MM.1S (cell line): Measurements from ENCODE around the gene ZNF580.

Source experiments
- DNase-seq: peaks from one replicate; pipeline ENCODE4 v3.0.0-alpha.2; 2015
- H2AFZ ChIP-seq: fragments of 300-600 bp; sonication (generic); 2 replicates; pipeline ENCODE4 v1.6.0; 2016; ENCODE audit warnings: antibody characterized with exemption, low read length
- H3F3A ChIP-seq: fragments of 300-600 bp; sonication (generic); 2 replicates; pipeline ENCODE4 v1.6.1; 2016; ENCODE audit warnings: mild to moderate bottlenecking, antibody characterized with exemption, low read length, moderate library complexity, mixed read lengths; ENCODE audit not compliant: insufficient read depth
- H3K27ac ChIP-seq: fragments of 300-600 bp; sonication (generic); 2 replicates; pipeline ENCODE4 v1.5.1; 2016; ENCODE audit warnings: mild to moderate bottlenecking, low read length
- H3K27me3 ChIP-seq: fragments of 300-600 bp; sonication (generic); replicated peaks from 2 replicates; pipeline ENCODE4 v1.6.0; 2016; ENCODE audit warnings: low read length; ENCODE audit not compliant: insufficient read depth
- H3K36me3 ChIP-seq: fragments of 300-600 bp; sonication (generic); replicated peaks from 2 replicates; pipeline ENCODE4 v1.6.1; 2016; ENCODE audit warnings: mild to moderate bottlenecking, low read length, mixed read lengths; ENCODE audit not compliant: insufficient read depth
- H3K4me1 ChIP-seq: fragments of 300-600 bp; sonication (generic); 2 replicates; pipeline ENCODE4 v1.6.1; 2016; ENCODE audit warnings: low read length, mixed read lengths
- H3K4me2 ChIP-seq: fragments of 300-600 bp; sonication (generic); 2 replicates; pipeline ENCODE4 v1.6.0; 2016; ENCODE audit warnings: low read depth, low read length
- H3K4me3 ChIP-seq: fragments of 300-600 bp; sonication (generic); 2 replicates; pipeline ENCODE4 v1.5.1; 2016; ENCODE audit warnings: low read length, mixed read lengths
- H3K79me2 ChIP-seq: fragments of 300-600 bp; sonication (generic); 2 replicates; pipeline ENCODE4 v1.6.1; 2016; ENCODE audit warnings: mixed run types, low read length, mixed read lengths
- H3K9ac ChIP-seq: fragments of 300-600 bp; sonication (generic); 2 replicates; pipeline ENCODE4 v1.6.1; 2016; ENCODE audit warnings: low read length, mixed read lengths
- H3K9me2 ChIP-seq: fragments of 300-600 bp; sonication (generic); replicated peaks from 2 replicates; pipeline ENCODE4 v1.6.1; 2016; ENCODE audit warnings: mild to moderate bottlenecking, low read length, mixed read lengths; ENCODE audit not compliant: insufficient read depth
- H3K9me3 ChIP-seq: fragments of 300-600 bp; sonication (generic); replicated peaks from 2 replicates; pipeline ENCODE4 v1.6.1; 2016; ENCODE audit warnings: mild to moderate bottlenecking, low read length, mixed read lengths; ENCODE audit not compliant: insufficient read depth
- H4K20me1 ChIP-seq: fragments of 300-600 bp; sonication (generic); 2 replicates; pipeline ENCODE4 v1.6.1; 2016; ENCODE audit warnings: mild to moderate bottlenecking, low read length, moderate library complexity, mixed read lengths; ENCODE audit not compliant: insufficient read depth
- EZH2 ChIP-seq: fragments of 300-600 bp; sonication (generic); optimal IDR thresholded peaks from 2 replicates; pipeline ENCODE3; 2017; ENCODE audit warnings: low read depth, mild to moderate bottlenecking, antibody characterized with exemption, low read length, mixed read lengths
- EZH2phosphoT487 ChIP-seq: fragments of 300-600 bp; sonication (generic); IDR thresholded peaks from 2 replicates; pipeline ENCODE4 v1.6.1; 2018; ENCODE audit warnings: antibody characterized with exemption, low read length
- TF ChIP-seq, protein P1 (sequence below): fragments of 300-600 bp; sonication (generic); IDR thresholded peaks from 2 replicates; pipeline ENCODE4 v1.5.1; 2016; ENCODE audit warnings: antibody characterized with exemption, low read length, mixed read lengths

ZNF580 gene

DNA sequence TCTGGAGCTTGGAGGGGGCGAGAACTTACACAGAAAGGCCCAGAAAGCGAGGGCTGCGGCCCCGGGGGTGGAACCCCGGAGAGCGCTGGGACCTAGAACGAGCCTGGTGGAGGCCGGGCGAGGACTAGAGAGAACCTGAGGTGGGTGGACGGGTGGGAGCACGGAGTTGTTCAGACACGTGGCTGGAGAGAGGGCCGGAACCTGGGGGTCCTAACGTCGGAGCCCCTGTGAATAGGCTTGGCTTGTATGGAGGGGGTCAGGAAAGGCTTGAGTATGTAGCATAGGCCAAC lies 3.0 kb downstream of the ZNF580 start:
- H3K9me3 ChIP-seq = no peaks in the 10 kb centered on the region
- peaks cover 28% of the 10 kb centered on the region for H3K4me1 ChIP-seq
- peak overlapping the region; percentile 94 for H3K4me2 ChIP-seq
- H3K4me3 ChIP-seq = peak overlapping the region; percentile 90
- H4K20me1 ChIP-seq = no peaks in the 10 kb centered on the region
- H3F3A ChIP-seq = peaks cover 24% of the 10 kb centered on the region
- H2AFZ ChIP-seq = no peak overlapping the region
- H3K27ac ChIP-seq = no peak overlapping the region
- no peaks in the 10 kb centered on the region for H3K9me2 ChIP-seq
- H3K79me2 ChIP-seq = peaks cover 25% of the 10 kb centered on the region
- no peak for TF ChIP-seq EZH2
- TF ChIP-seq, protein P1, sequence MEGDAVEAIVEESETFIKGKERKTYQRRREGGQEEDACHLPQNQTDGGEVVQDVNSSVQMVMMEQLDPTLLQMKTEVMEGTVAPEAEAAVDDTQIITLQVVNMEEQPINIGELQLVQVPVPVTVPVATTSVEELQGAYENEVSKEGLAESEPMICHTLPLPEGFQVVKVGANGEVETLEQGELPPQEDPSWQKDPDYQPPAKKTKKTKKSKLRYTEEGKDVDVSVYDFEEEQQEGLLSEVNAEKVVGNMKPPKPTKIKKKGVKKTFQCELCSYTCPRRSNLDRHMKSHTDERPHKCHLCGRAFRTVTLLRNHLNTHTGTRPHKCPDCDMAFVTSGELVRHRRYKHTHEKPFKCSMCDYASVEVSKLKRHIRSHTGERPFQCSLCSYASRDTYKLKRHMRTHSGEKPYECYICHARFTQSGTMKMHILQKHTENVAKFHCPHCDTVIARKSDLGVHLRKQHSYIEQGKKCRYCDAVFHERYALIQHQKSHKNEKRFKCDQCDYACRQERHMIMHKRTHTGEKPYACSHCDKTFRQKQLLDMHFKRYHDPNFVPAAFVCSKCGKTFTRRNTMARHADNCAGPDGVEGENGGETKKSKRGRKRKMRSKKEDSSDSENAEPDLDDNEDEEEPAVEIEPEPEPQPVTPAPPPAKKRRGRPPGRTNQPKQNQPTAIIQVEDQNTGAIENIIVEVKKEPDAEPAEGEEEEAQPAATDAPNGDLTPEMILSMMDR = no peak
- no peak for DNase-seq
- no peaks in the 10 kb centered on the region for H3K27me3 ChIP-seq
- H3K36me3 ChIP-seq = no peaks in the 10 kb centered on the region
- H3K9ac ChIP-seq = peak overlapping the region; percentile 75

DNA sequence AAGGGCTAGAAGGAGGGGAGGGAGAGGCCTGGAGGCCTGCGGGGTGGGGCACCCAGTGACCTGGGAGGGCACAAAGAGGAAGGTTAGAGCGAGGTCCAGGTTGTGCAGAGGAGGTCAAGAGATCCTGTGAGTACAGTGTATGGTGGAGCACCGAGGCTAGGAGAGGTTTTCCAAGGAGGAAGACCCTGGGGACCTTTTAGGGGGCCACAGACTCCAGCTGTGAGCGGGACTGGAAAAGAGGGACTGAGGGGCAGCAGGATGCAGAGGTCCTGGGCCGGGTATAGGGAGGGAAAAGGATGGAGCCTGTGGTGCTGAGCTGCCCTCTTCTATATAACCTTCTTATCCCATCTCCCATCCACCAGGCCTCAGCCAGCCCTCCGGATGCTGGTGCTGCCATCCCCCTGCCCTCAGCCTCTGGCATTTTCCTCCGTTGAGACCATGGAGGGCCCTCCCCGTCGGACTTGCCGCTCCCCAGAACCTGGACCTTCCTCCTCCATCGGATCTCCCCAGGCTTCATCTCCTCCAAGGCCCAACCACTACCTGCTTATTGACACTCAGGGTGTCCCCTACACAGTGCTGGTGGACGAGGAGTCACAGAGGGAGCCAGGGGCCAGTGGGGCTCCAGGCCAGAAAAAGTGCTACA lies 3.5 kb downstream of the ZNF580 start:
- Histone ChIP-seq H3K79me2 (peaks cover 25% of the 10 kb centered on the region), H3K27me3 (no peaks in the 10 kb centered on the region), H3K27ac (no peak overlapping the region), H3K4me1 (peaks cover 28% of the 10 kb centered on the region), H3K9me2 (no peaks in the 10 kb centered on the region), H3K4me2 (peak overlapping the region; percentile 94), H3K9ac (peak overlapping the region; percentile 75), H4K20me1 (no peaks in the 10 kb centered on the region), H2AFZ (no peak overlapping the region), H3F3A (peaks cover 20% of the 10 kb centered on the region), H3K9me3 (no peaks in the 10 kb centered on the region), H3K36me3 (no peaks in the 10 kb centered on the region), H3K4me3 (peak overlapping the region; percentile 90)
- no peak for TF ChIP-seq EZH2phosphoT487
- TF ChIP-seq, protein P1 = no peak
- TF ChIP-seq EZH2 = no peak
- DNase-seq = no peak

DNA sequence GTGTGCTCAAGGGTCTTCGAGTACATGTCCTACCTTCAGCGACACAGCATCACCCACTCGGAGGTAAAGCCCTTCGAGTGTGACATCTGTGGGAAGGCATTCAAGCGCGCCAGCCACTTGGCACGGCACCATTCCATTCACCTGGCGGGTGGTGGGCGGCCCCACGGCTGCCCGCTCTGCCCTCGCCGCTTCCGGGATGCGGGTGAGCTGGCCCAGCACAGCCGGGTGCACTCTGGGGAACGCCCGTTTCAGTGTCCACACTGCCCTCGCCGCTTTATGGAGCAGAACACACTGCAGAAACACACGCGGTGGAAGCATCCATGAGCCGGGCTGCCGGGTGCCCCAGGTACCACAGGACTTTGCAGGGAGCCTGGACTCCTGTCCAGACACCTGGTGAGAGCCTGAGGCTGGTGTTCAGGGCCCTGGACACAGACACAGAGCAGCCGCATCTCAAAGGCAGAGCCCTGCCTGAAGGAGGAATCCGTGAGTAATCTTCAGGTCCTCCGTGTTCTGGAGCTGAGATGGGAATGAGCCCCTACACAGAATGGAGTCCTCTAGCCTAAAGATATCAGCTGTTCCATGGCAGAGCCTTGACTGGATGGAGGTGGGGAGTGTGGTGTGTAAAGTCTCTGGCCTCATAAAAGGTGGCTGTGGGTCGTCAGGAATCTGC lies 4.2 kb downstream of the ZNF580 start:
- H3K4me2 ChIP-seq = peak overlapping the region; percentile 94; the same call in 1 of the 2 replicates
- H3F3A ChIP-seq = peaks cover 20% of the 10 kb centered on the region
- peaks cover 27% of the 10 kb centered on the region for H3K4me1 ChIP-seq
- TF ChIP-seq EZH2 (no peak), EZH2phosphoT487 (no peak)
- TF ChIP-seq, protein P1 = no peak
- DNase-seq = no peak
- H3K27me3 ChIP-seq = no peaks in the 10 kb centered on the region
- H3K4me3 ChIP-seq = no peak overlapping the region
- H3K9ac ChIP-seq = no peak overlapping the region
- no peak overlapping the region for H2AFZ ChIP-seq
- peaks cover 25% of the 10 kb centered on the region for H3K79me2 ChIP-seq
- H3K27ac ChIP-seq = no peak overlapping the region
- H4K20me1 ChIP-seq = no peaks in the 10 kb centered on the region
- H3K36me3 ChIP-seq = no peaks in the 10 kb centered on the region
- no peaks in the 10 kb centered on the region for H3K9me2 ChIP-seq
- H3K9me3 ChIP-seq = no peaks in the 10 kb centered on the region
